H1 (cell line): Measurements from ENCODE around the gene CRYBG1. TPM values are rescaled to one million over a fixed set of nuclear protein-coding genes. Genes with fewer than 3 reads are reported as not detected.

Source experiments
- CEBPB ChIP-seq: IDR thresholded peaks from 2 replicates; pipeline ENCODE4 v1.6.1; 2012; ENCODE audit warnings: low read depth, low read length
- HDAC2 ChIP-seq, 2 experiments: fragments of 300-600 bp in 1 of 2; sonication (generic) in 1 of 2; IDR thresholded peaks; 2 replicates each; pipeline ENCODE4 v1.6.1; 2011 to 2012; ENCODE audit warnings: low read depth in 2 of 2, low read length in 2 of 2, mild to moderate bottlenecking in 2 of 2, moderate library complexity in 2 of 2, borderline replicate concordance in 1 of 2, inconsistent platforms in 1 of 2
- RBBP5 ChIP-seq: IDR thresholded peaks from 2 replicates; pipeline ENCODE4 v1.7.1; 2012; ENCODE audit warnings: low read depth, mild to moderate bottlenecking, inconsistent platforms, low read length, moderate library complexity, borderline replicate concordance
- SIX5 ChIP-seq: IDR thresholded peaks from 2 replicates; pipeline ENCODE4 v1.6.1; 2011; ENCODE audit warnings: mild to moderate bottlenecking, low read depth, low read length
- polyA plus RNA-seq, 7 experiments: library from polyadenylated mRNA; depleted of rRNA in 3 of 7; stranded (reverse) in 5 of 7; unstranded in 2 of 7; fragments of >200 nt in 5 of 7; fragments of 200-250 nt in 2 of 7; gene quantifications; 1 replicate in 5 of 7; 2 replicates in 1 of 7; 4 replicates in 1 of 7; pipeline versions ENCODE4 v1.2.1 to v1.2.3, GENCODE V29; 2011 to 2013; ENCODE audit warnings: missing spikeins in 2 of 7, mixed read lengths in 2 of 7
- total RNA-seq: library from RNA; stranded (reverse); fragmentation: NEBNext Ultra II Directional; extraction: Animal tissue kit (Norgen Biotek cat#: 25700); gene quantifications from 2 replicates; pipeline ENCODE4 v1.2.1, GENCODE V29; 2021
- TF ChIP-seq, protein P1 (sequence below): IDR thresholded peaks from 2 replicates; pipeline ENCODE4 v1.6.1; 2012; ENCODE audit warnings: low read length, inconsistent platforms
- TF ChIP-seq, protein P2 (sequence below): IDR thresholded peaks from 2 replicates; pipeline ENCODE4 v1.6.1; 2012; ENCODE audit warnings: inconsistent platforms
- TF ChIP-seq, protein P3 (sequence below): fragments of 300-600 bp; sonication (generic); IDR thresholded peaks from 2 replicates; pipeline ENCODE4 v1.7.1; 2012; ENCODE audit warnings: low read length, moderate library complexity, mild to moderate bottlenecking, inconsistent platforms; ENCODE audit not compliant: insufficient replicate concordance

Gene CRYBG1
- total and polyA plus RNA-seq, 2 of the 8 experiments (the other 6 are each of a cell fraction or from before 2014, with no cell fraction given), result 2.2 to 11.6 TPM

DNA sequence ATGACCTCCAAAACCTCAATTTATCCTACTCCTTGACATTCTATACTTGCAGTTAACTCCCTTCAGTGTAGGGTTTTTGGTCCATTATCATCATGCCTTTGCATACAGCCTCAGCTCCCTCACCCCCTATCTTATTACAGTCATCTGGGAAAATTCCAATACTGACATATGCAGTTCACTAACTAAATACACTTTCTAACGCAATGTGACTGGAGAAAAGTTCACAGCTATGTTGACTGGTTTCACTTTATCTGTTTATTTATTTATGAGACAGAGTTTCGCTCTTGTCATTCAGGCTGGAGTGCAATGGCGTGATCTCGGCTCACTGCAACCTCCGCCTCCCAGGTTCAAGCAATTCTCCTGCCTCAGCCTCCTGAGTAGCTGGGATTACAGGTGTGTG is 64.9 kb downstream of the CRYBG1 start (continued):
- TF ChIP-seq, protein P1, sequence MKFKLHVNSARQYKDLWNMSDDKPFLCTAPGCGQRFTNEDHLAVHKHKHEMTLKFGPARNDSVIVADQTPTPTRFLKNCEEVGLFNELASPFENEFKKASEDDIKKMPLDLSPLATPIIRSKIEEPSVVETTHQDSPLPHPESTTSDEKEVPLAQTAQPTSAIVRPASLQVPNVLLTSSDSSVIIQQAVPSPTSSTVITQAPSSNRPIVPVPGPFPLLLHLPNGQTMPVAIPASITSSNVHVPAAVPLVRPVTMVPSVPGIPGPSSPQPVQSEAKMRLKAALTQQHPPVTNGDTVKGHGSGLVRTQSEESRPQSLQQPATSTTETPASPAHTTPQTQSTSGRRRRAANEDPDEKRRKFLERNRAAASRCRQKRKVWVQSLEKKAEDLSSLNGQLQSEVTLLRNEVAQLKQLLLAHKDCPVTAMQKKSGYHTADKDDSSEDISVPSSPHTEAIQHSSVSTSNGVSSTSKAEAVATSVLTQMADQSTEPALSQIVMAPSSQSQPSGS, result no peak
- TF ChIP-seq, protein P2, sequence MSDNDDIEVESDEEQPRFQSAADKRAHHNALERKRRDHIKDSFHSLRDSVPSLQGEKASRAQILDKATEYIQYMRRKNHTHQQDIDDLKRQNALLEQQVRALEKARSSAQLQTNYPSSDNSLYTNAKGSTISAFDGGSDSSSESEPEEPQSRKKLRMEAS, result no peak
- TF ChIP-seq, protein P3, sequence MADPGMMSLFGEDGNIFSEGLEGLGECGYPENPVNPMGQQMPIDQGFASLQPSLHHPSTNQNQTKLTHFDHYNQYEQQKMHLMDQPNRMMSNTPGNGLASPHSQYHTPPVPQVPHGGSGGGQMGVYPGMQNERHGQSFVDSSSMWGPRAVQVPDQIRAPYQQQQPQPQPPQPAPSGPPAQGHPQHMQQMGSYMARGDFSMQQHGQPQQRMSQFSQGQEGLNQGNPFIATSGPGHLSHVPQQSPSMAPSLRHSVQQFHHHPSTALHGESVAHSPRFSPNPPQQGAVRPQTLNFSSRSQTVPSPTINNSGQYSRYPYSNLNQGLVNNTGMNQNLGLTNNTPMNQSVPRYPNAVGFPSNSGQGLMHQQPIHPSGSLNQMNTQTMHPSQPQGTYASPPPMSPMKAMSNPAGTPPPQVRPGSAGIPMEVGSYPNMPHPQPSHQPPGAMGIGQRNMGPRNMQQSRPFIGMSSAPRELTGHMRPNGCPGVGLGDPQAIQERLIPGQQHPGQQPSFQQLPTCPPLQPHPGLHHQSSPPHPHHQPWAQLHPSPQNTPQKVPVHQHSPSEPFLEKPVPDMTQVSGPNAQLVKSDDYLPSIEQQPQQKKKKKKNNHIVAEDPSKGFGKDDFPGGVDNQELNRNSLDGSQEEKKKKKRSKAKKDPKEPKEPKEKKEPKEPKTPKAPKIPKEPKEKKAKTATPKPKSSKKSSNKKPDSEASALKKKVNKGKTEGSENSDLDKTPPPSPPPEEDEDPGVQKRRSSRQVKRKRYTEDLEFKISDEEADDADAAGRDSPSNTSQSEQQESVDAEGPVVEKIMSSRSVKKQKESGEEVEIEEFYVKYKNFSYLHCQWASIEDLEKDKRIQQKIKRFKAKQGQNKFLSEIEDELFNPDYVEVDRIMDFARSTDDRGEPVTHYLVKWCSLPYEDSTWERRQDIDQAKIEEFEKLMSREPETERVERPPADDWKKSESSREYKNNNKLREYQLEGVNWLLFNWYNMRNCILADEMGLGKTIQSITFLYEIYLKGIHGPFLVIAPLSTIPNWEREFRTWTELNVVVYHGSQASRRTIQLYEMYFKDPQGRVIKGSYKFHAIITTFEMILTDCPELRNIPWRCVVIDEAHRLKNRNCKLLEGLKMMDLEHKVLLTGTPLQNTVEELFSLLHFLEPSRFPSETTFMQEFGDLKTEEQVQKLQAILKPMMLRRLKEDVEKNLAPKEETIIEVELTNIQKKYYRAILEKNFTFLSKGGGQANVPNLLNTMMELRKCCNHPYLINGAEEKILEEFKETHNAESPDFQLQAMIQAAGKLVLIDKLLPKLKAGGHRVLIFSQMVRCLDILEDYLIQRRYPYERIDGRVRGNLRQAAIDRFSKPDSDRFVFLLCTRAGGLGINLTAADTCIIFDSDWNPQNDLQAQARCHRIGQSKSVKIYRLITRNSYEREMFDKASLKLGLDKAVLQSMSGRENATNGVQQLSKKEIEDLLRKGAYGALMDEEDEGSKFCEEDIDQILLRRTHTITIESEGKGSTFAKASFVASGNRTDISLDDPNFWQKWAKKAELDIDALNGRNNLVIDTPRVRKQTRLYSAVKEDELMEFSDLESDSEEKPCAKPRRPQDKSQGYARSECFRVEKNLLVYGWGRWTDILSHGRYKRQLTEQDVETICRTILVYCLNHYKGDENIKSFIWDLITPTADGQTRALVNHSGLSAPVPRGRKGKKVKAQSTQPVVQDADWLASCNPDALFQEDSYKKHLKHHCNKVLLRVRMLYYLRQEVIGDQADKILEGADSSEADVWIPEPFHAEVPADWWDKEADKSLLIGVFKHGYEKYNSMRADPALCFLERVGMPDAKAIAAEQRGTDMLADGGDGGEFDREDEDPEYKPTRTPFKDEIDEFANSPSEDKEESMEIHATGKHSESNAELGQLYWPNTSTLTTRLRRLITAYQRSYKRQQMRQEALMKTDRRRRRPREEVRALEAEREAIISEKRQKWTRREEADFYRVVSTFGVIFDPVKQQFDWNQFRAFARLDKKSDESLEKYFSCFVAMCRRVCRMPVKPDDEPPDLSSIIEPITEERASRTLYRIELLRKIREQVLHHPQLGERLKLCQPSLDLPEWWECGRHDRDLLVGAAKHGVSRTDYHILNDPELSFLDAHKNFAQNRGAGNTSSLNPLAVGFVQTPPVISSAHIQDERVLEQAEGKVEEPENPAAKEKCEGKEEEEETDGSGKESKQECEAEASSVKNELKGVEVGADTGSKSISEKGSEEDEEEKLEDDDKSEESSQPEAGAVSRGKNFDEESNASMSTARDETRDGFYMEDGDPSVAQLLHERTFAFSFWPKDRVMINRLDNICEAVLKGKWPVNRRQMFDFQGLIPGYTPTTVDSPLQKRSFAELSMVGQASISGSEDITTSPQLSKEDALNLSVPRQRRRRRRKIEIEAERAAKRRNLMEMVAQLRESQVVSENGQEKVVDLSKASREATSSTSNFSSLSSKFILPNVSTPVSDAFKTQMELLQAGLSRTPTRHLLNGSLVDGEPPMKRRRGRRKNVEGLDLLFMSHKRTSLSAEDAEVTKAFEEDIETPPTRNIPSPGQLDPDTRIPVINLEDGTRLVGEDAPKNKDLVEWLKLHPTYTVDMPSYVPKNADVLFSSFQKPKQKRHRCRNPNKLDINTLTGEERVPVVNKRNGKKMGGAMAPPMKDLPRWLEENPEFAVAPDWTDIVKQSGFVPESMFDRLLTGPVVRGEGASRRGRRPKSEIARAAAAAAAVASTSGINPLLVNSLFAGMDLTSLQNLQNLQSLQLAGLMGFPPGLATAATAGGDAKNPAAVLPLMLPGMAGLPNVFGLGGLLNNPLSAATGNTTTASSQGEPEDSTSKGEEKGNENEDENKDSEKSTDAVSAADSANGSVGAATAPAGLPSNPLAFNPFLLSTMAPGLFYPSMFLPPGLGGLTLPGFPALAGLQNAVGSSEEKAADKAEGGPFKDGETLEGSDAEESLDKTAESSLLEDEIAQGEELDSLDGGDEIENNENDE, result no peak
- no peak for TF ChIP-seq CEBPB
- TF ChIP-seq HDAC2 (IDR thresholded peaks at IDR 0.05; ENCODE audit: borderline replicate concordance in 1 of 2, low read depth in 2 of 2, low read length in 2 of 2), result no peak
- TF ChIP-seq SIX5, result no peak
- no peak for TF ChIP-seq RBBP5
